HG02970 (cell line): Measurements from ENCODE around the gene POLR3GL.
A peak's percentile ranks its signal among the peaks of the same experiment; 100 is the strongest.
"Not testable (repeated sequence)": the region's sequence is repeated elsewhere in the genome, so short reads cannot be mapped to it uniquely, and the experiment has no call there.

Source experiments
- ATAC-seq: cut with Tn5 transposase; IDR thresholded peaks from one replicate; pipeline ENCODE4 v1.9.1; 2021; ENCODE audit warnings: mild to moderate bottlenecking, moderate library complexity, moderate number of reproducible peaks; ENCODE audit not compliant: unreplicated experiment, low FRiP score

POLR3GL gene

GRCh38 chr1:145964328-145965118 is at the start of gene POLR3GL, which contains the start of gene ANKRD34A:
Gene POLR3GL (plus strand): TSS chr1:145964690. CDS start chr1:145974866, 10,176 bp downstream.
Gene ANKRD34A (minus strand): TSS chr1:145964575. CDS start chr1:145961759, 2,816 bp downstream.
- ATAC-seq: peak; percentile 81

GRCh38 chr1:145916745-145917144 is 47.7 kb upstream of the POLR3GL start:
- ATAC-seq: no peak

- no peak for ATAC-seq
These were observed 46.9 kb upstream of the POLR3GL start for GRCh38 chr1:145917595-145917994.

- ATAC-seq: peak; percentile 68
These were observed 46.1 kb upstream of the POLR3GL start, which contains the start of gene PEX11B for GRCh38 chr1:145918144-145918991. Gene PEX11B (minus strand): TSS chr1:145918717. CDS start chr1:145918688, 29 bp downstream.

GRCh38 chr1:145918992-145919939 is 45.2 kb upstream of the POLR3GL start:
- ATAC-seq: peak; percentile 71

GRCh38 chr1:145920297-145920696 is 44.2 kb upstream of the POLR3GL start:
- not testable (repeated sequence) for ATAC-seq

- no peak for ATAC-seq
These were observed 42.2 kb upstream of the POLR3GL start for GRCh38 chr1:145922266-145922665.

GRCh38 chr1:145926686-145927062 is 37.8 kb upstream of the POLR3GL start:
- no peak for ATAC-seq

GRCh38 chr1:145927063-145927886 is 37.2 kb upstream of the POLR3GL start, which contains the start of gene RBM8A:
Gene RBM8A (minus strand): TSS chr1:145927484. CDS start chr1:145927426, 58 bp downstream.
- ATAC-seq: peak; percentile 92

- ATAC-seq: no peak
These were observed 36.4 kb upstream of the POLR3GL start for GRCh38 chr1:145927916-145928643.

- ATAC-seq: not testable (repeated sequence)
These were observed 31.9 kb upstream of the POLR3GL start for GRCh38 chr1:145932522-145933009.

- ATAC-seq: no peak
These were observed 28.8 kb upstream of the POLR3GL start for GRCh38 chr1:145935708-145936107.

GRCh38 chr1:145936247-145936646 is 28.2 kb upstream of the POLR3GL start:
- no peak for ATAC-seq

GRCh38 chr1:145937436-145937835 is 27.1 kb upstream of the POLR3GL start:
- no peak for ATAC-seq

GRCh38 chr1:145942405-145942804 is 22.1 kb upstream of the POLR3GL start:
- ATAC-seq: no peak

GRCh38 chr1:145942871-145943270 is 21.6 kb upstream of the POLR3GL start:
- ATAC-seq: no peak

GRCh38 chr1:145944532-145944931 is 20.0 kb upstream of the POLR3GL start:
- no peak for ATAC-seq

GRCh38 chr1:145946477-145946986 is 18.0 kb upstream of the POLR3GL start:
- ATAC-seq: no peak
